Erythroblast (primary cell): ENCODE results near the gene POLD2.

Experiments used
- GATA1 ChIP-seq: IDR thresholded peaks from 2 replicates; pipeline ENCODE4 v1.6.1; 2011; ENCODE audit warnings: low read depth, mild to moderate bottlenecking, control low read depth, low read length, moderate library complexity
- POLR2A ChIP-seq: IDR thresholded peaks from 2 replicates; pipeline ENCODE4 v1.6.1; 2011; ENCODE audit warnings: mild to moderate bottlenecking, low read length

DNA sequence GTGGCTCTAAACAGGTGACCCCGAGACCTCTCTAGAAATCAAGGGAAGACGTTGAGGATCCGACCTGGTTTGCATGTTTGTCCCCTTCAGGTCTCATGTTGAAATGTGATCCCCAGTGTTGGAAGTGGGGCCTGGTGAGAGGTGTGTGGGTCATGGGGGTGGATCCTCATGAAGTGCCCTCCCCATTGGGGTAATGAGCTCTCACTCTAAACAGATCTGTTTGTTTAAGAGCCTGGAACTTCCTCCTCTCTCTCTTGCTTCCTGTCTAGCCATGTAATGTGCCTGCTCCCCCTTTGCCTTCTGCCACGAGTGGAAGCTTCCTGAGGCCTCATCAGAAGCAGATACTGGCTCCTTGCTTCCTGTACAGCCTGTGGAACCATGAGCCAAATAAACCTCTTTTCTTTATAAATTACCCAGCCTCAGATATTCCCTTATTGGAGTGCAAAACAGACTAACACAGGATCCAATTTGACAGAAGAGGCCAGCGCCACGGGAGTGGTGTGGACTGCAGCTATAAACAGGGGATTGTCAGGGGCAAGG lies 30.2 kb downstream of the POLD2 start:
- TF ChIP-seq POLR2A (no peak), GATA1 (no peak)
